HEK293 (cell line): ENCODE results near the gene SAMD8.
"Not testable (repeated sequence)": the region's sequence is repeated elsewhere in the genome, so short reads cannot be mapped to it uniquely, and the experiment has no call there.

Experiments
- CTCF ChIA-PET: fragments of 350-600 bp; formaldehyde crosslinking; extraction: SDS; loops from one replicate; lab custom pipeline; 2021; ENCODE audit warnings: antibody characterized with exemption; lab: Yijun Ruan, JAX
- POLR2A ChIA-PET: fragments of 300-600 bp; formaldehyde crosslinking; extraction: SDS; loops from one replicate; lab custom pipeline; 2020; ENCODE audit warnings: antibody characterized with exemption, inconsistent platforms; lab: Yijun Ruan, JAX
- H3K27ac ChIP-seq: fragments of 200-500 bp; sonication (Bioruptor generic); 2 replicates; pipeline ENCODE4 v1.5.1; 2014; ENCODE audit warnings: low read depth, low read length, control low read depth, inconsistent platforms; ENCODE audit errors: extremely low read depth
- H3K36me3 ChIP-seq, 2 experiments: fragments of 200-500 bp in 1 of 2; sonication (Bioruptor generic) in 1 of 2; 1 replicate in 1 of 2; 2 replicates in 1 of 2; pipeline ENCODE4 v1.5.1; 2014 to 2017; ENCODE audit warnings: inconsistent platforms in 2 of 2, low read length in 2 of 2; ENCODE audit not compliant: control insufficient read depth in 2 of 2, insufficient read depth in 1 of 2
- H3K4me1 ChIP-seq: fragments of 200-500 bp; sonication (Bioruptor generic); 2 replicates; pipeline ENCODE4 v1.5.1; 2014; ENCODE audit warnings: mild to moderate bottlenecking, low read length, inconsistent platforms; ENCODE audit not compliant: control insufficient read depth, insufficient read depth
- H3K4me3 ChIP-seq: 2 replicates; pipeline ENCODE4 v1.5.1; 2011; ENCODE audit warnings: low read depth, mild to moderate bottlenecking, control low read depth, low read length, moderate library complexity
- H3K9me3 ChIP-seq: fragments of 200-500 bp; sonication (Bioruptor generic); 2 replicates; pipeline ENCODE4 v1.5.1; 2014; ENCODE audit warnings: low read depth, low read length, inconsistent platforms; ENCODE audit not compliant: control insufficient read depth, insufficient read depth
- GLIS1 ChIP-seq: fragments of 450-650 bp; formaldehyde crosslinking; IDR thresholded peaks from 2 replicates; pipeline ENCODE4 v1.5.1; 2016; ENCODE audit warnings: missing biosample characterization, missing genetic modification characterization
- KLF1 ChIP-seq: fragments of 450-650 bp; formaldehyde crosslinking; IDR thresholded peaks from 2 replicates; pipeline ENCODE4 v1.5.1; 2016; ENCODE audit warnings: missing biosample characterization, missing genetic modification characterization
- KLF17 ChIP-seq: fragments of 450-650 bp; formaldehyde crosslinking; IDR thresholded peaks from 2 replicates; pipeline ENCODE4 v1.5.1; 2016; ENCODE audit warnings: missing biosample characterization, missing genetic modification characterization
- PATZ1 ChIP-seq: fragments of 450-650 bp; formaldehyde crosslinking; IDR thresholded peaks from 2 replicates; pipeline ENCODE4 v1.5.1; 2016; ENCODE audit warnings: missing biosample characterization, missing genetic modification characterization
- WT1 ChIP-seq: fragments of 450-650 bp; formaldehyde crosslinking; IDR thresholded peaks from 2 replicates; pipeline ENCODE4 v1.5.1; 2016; ENCODE audit warnings: missing biosample characterization, missing genetic modification characterization
- ZBTB48 ChIP-seq: fragments of 450-650 bp; formaldehyde crosslinking; IDR thresholded peaks from 2 replicates; pipeline ENCODE4 v1.5.1; 2016; ENCODE audit warnings: missing biosample characterization, missing genetic modification characterization
- ZFP37 ChIP-seq: fragments of 450-650 bp; formaldehyde crosslinking; IDR thresholded peaks from 2 replicates; pipeline ENCODE4 v1.5.1; 2016; ENCODE audit warnings: missing biosample characterization, missing genetic modification characterization
- ZNF16 ChIP-seq: fragments of 450-650 bp; formaldehyde crosslinking; IDR thresholded peaks from 2 replicates; pipeline ENCODE4 v1.5.1; 2016; ENCODE audit warnings: low read depth, missing biosample characterization, missing genetic modification characterization
- ZNF416 ChIP-seq: fragments of 450-650 bp; formaldehyde crosslinking; IDR thresholded peaks from 2 replicates; pipeline ENCODE4 v1.5.1; 2016; ENCODE audit warnings: missing biosample characterization, missing genetic modification characterization
- ZNF521 ChIP-seq: fragments of 450-650 bp; formaldehyde crosslinking; IDR thresholded peaks from 2 replicates; pipeline ENCODE4 v1.5.1; 2017; ENCODE audit warnings: missing biosample characterization, mild to moderate bottlenecking, missing genetic modification characterization
- ZNF548 ChIP-seq: fragments of 450-650 bp; formaldehyde crosslinking; IDR thresholded peaks from 2 replicates; pipeline ENCODE4 v1.5.1; 2016; ENCODE audit warnings: missing biosample characterization, missing genetic modification characterization
- ZNF623 ChIP-seq: fragments of 450-650 bp; formaldehyde crosslinking; IDR thresholded peaks from 2 replicates; pipeline ENCODE4 v1.5.1; 2016; ENCODE audit warnings: missing biosample characterization, missing genetic modification characterization
- ZNF692 ChIP-seq: fragments of 450-650 bp; formaldehyde crosslinking; IDR thresholded peaks from 2 replicates; pipeline ENCODE4 v1.5.1; 2016; ENCODE audit warnings: missing biosample characterization, missing genetic modification characterization
- ZSCAN5A ChIP-seq: fragments of 450-650 bp; formaldehyde crosslinking; IDR thresholded peaks from 2 replicates; pipeline ENCODE4 v1.5.1; 2016; ENCODE audit warnings: missing biosample characterization, missing genetic modification characterization

SAMD8 gene

GRCh38 chr10:75197066-75197465 lies 85.6 kb downstream of the SAMD8 start (continued):
- no peak for TF ChIP-seq ZNF548 (tag by site-specific recombination)
- no peak for TF ChIP-seq ZNF692
- no peak for TF ChIP-seq ZSCAN5A (tag by site-specific recombination)
- TF ChIP-seq KLF17 (tag by site-specific recombination) = no peak
- TF ChIP-seq GLIS1 = no peak

- H3K9me3 ChIP-seq = no peaks in the 10 kb centered on the region
- POLR2A ChIA-PET = no interaction called here
- H3K36me3 ChIP-seq = no peaks in the 10 kb centered on the region
- H3K4me1 ChIP-seq = no peaks in the 10 kb centered on the region
- CTCF ChIA-PET = interaction anchor here (0.6 to 2.8 kb wide), 3 partner anchors 10 to 954 kb away, joined by 3 to 15 read pairs (median 3); no protein-coding TSS in a partner anchor
- no peak overlapping the region for H3K4me3 ChIP-seq
- TF ChIP-seq WT1 (tag by site-specific recombination) (no peak), ZNF623 (tag by site-specific recombination) (no peak), ZNF521 (tag by site-specific recombination) (no peak), ZBTB48 (tag by site-specific recombination) (no peak), ZNF416 (tag by site-specific recombination) (no peak), ZFP37 (tag by site-specific recombination) (no peak)
- H3K27ac ChIP-seq = no peak overlapping the region
These were observed 86.5 kb downstream of the SAMD8 start for GRCh38 chr10:75197906-75198305.

- POLR2A ChIA-PET = interaction anchor here (0.6 to 4.0 kb wide), 2 partner anchors 11 to 17 kb away, joined by 3 to 18 read pairs; partner anchors contain the start of gene VDAC2
These were observed 88.5 kb downstream of the SAMD8 start for GRCh38 chr10:75199949-75200348.

GRCh38 chr10:75201793-75202307 lies 90.4 kb downstream of the SAMD8 start:
- H3K36me3 ChIP-seq = no peaks in the 10 kb centered on the region
- TF ChIP-seq KLF1 (tag by site-specific recombination) (peak; percentile 84), PATZ1 (tag by site-specific recombination) (0 out of 2 replicates have a peak, but pooled peaks have one; percentile 14), KLF17 (tag by site-specific recombination) (peak; percentile 97), ZFP37 (tag by site-specific recombination) (no peak)
- no peak overlapping the region for H3K27ac ChIP-seq
- no peaks in the 10 kb centered on the region; the same call in 1 of the 2 replicates for H3K4me1 ChIP-seq
- POLR2A ChIA-PET = interaction anchor here (4.0 kb wide), 1 partner anchor 9 kb away, joined by 18 read pairs; the partner anchor contains the start of gene VDAC2
- H3K9me3 ChIP-seq = no peaks in the 10 kb centered on the region
- no peak overlapping the region for H3K4me3 ChIP-seq
- CTCF ChIA-PET = interaction anchor here (0.6 to 1.2 kb wide), 4 partner anchors 14 to 973 kb away, joined by 3 to 7 read pairs (median 4); no protein-coding TSS in a partner anchor

More at GRCh38 chr10:75199949-75200348, 88.5 kb downstream of the SAMD8 start:
- not testable (repeated sequence) for H3K4me3 ChIP-seq, H3K9me3 ChIP-seq, H3K27ac ChIP-seq, H3K4me1 ChIP-seq, H3K36me3 ChIP-seq
- CTCF ChIA-PET = interaction anchor here (1.4 kb wide), 1 partner anchor 31 kb away, joined by 4 read pairs; no protein-coding TSS in a partner anchor
- TF ChIP-seq ZNF16 (tag by site-specific recombination) = peak; percentile 75; the same call in 1 of the 2 replicates
